GM12878 (cell line): ENCODE results near the gene RNF121. TPM values are rescaled to one million over a fixed set of nuclear protein-coding genes. Genes with fewer than 3 reads are reported as not detected.

Experiments
- CBFB ChIP-seq: IDR thresholded peaks from 2 replicates; pipeline ENCODE4 v1.6.1; 2016; ENCODE audit warnings: antibody characterized with exemption, low read depth
- CEBPZ ChIP-seq: fragments of 150-350 bp; IDR thresholded peaks from 2 replicates; pipeline ENCODE4 v1.6.1; 2016; ENCODE audit warnings: low read depth, low read length
- CTCF ChIP-seq, 3 experiments: IDR thresholded peaks in 2 of 3; conservative IDR thresholded peaks in 1 of 3; 2 replicates each; pipeline ENCODE4 v1.5.1; 2011; ENCODE audit warnings: low read depth in 3 of 3, low read length in 3 of 3, mild to moderate bottlenecking in 3 of 3, control low read depth in 2 of 3, moderate library complexity in 2 of 3, inconsistent platforms in 1 of 3, mixed read lengths in 1 of 3; ENCODE audit not compliant: control insufficient read depth in 2 of 3, insufficient read depth in 1 of 3; ENCODE audit errors: extremely low read depth in 1 of 3
- FOS ChIP-seq: IDR thresholded peaks from 3 replicates; pipeline ENCODE4 v1.6.1; 2011; ENCODE audit warnings: borderline replicate concordance; ENCODE audit not compliant: insufficient read length; ENCODE audit errors: extremely low read depth
- FOXM1 ChIP-seq: IDR thresholded peaks from 2 replicates; pipeline ENCODE4 v1.6.1; 2012; ENCODE audit warnings: low read depth, mild to moderate bottlenecking, inconsistent platforms, low read length, moderate library complexity
- GABPA ChIP-seq: IDR thresholded peaks from 2 replicates; pipeline ENCODE4 v1.6.1; 2014; ENCODE audit warnings: antibody characterized with exemption, low read depth, mild to moderate bottlenecking, inconsistent platforms
- HDAC2 ChIP-seq: fragments of 200-600 bp; sonication (generic); IDR thresholded peaks from 2 replicates; pipeline ENCODE4 v1.6.1; 2017
- MTA2 ChIP-seq: fragments of 450-650 bp; IDR thresholded peaks from 2 replicates; pipeline ENCODE4 v1.6.1; 2016; ENCODE audit warnings: low read depth, mild to moderate bottlenecking, moderate library complexity
- MYB ChIP-seq: fragments of 150-350 bp; IDR thresholded peaks from 2 replicates; pipeline ENCODE4 v1.6.1; 2014; ENCODE audit warnings: mild to moderate bottlenecking, low read depth, low read length, borderline replicate concordance
- PML ChIP-seq: IDR thresholded peaks from 2 replicates; pipeline ENCODE4 v1.6.1; 2012; ENCODE audit warnings: low read length, inconsistent platforms
- POU2F2 ChIP-seq: IDR thresholded peaks from 3 replicates; pipeline ENCODE4 v1.6.1; 2011; ENCODE audit warnings: low read depth, mild to moderate bottlenecking, low read length, borderline replicate concordance
- polyA plus RNA-seq, 11 experiments: library from polyadenylated mRNA; depleted of rRNA in 4 of 11; unstranded in 6 of 11; stranded (reverse) in 5 of 11; fragments of >200 nt; fragmentation: Nextera tagmentation in 4 of 11; fragmentation: Illumina TruSeq in 1 of 11; extraction: Ambion mirVana in 4 of 11; extraction: Trizol in 1 of 11; gene quantifications; 1 replicate in 1 of 11; 2 replicates in 10 of 11; pipeline versions ENCODE4 v1.2.1 to v1.2.3, GENCODE V29; 2011 to 2016; ENCODE audit warnings: inconsistent platforms in 2 of 11, missing spikeins in 2 of 11, low read depth in 1 of 11
- total RNA-seq, 4 experiments: library from RNA; depleted of rRNA in 3 of 4; stranded (reverse); fragments of >200 nt in 3 of 4; fragmentation: Illumina TruSeq in 1 of 4; extraction: Trizol in 1 of 4; gene quantifications; 2 replicates each; pipeline versions ENCODE4 v1.2.1 to v1.2.3, GENCODE V29; 2013 to 2021

Gene RNF121
- total and polyA plus RNA-seq, 10 of the 15 experiments (the other 5 are each of a cell fraction or from before 2014, with no cell fraction given), result 8.6 to 73.7 (median 32.7) TPM

GRCh38 chr11:71946144-71946571 lies 17.3 kb downstream of the RNF121 start (continued):
- TF ChIP-seq CTCF (IDR thresholded peaks at IDR 0.05 in 2 of 3, conservative IDR thresholded peaks at IDR 0.05 in 1 of 3; ENCODE audit: control insufficient read depth in 2 of 3, extremely low read depth in 1 of 3, insufficient read depth in 1 of 3, low read depth in 3 of 3, low read length in 3 of 3) (no peak), PML (no peak), FOS (no peak), GABPA (no peak), MYB (no peak), FOXM1 (no peak), HDAC2 (no peak), CEBPZ (no peak), POU2F2 (no peak), MTA2 (no peak), CBFB (no peak)
